OCI-LY1 (cell line): ENCODE results near the gene CCNJL.

ENCODE experiments used
- EZH2 ChIP-seq: fragments of 200-600 bp; sonication (generic), shearing (Covaris generic); IDR thresholded peaks from 2 replicates; pipeline ENCODE4 v1.8.0; 2017; ENCODE audit warnings: borderline replicate concordance, mixed run types, mild to moderate bottlenecking, antibody characterized with exemption, low read length, moderate library complexity, mixed read lengths
- TF ChIP-seq, protein P1 (sequence below): fragments of 200-600 bp; sonication (generic), shearing (Covaris generic); IDR thresholded peaks from 2 replicates; pipeline ENCODE4 v1.5.1; 2017; ENCODE audit warnings: mild to moderate bottlenecking, antibody characterized with exemption, low read length, moderate library complexity, mixed read lengths

DNA sequence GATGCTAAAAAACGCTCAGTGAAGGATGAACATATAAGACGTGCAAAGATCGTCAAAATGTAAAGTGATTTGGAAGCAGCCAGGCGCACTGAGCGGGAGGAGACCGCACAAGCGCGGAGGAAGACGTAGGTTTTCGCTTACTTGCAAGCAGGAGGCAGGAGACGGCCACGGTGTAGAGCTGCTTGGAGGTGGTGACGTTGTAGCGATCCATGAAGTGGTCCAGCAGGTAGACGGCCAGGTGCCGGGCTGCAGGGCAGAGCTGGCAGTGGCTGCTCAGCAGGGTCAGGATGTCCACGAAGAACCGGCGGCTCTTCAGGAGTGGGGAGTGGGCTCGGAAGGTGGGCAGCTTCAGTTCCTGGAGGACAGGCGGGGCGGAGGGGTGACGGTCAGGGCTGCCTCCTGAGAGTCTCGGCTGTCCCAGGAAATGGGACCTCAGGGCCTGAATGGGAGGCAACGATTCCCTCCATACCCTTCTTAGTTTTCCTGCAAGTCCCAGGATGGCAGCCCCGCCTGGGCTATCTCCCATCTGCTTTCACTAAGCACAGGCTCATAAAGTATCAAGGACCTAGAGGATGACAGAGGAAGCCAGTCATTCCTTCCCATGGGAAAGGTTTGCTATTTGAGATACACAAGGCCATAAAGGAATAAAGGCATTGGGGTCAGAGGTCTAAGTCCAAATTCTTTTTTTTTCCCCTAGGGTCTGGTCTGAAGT is 31.8 kb downstream of the CCNJL start:
- TF ChIP-seq, protein P1, sequence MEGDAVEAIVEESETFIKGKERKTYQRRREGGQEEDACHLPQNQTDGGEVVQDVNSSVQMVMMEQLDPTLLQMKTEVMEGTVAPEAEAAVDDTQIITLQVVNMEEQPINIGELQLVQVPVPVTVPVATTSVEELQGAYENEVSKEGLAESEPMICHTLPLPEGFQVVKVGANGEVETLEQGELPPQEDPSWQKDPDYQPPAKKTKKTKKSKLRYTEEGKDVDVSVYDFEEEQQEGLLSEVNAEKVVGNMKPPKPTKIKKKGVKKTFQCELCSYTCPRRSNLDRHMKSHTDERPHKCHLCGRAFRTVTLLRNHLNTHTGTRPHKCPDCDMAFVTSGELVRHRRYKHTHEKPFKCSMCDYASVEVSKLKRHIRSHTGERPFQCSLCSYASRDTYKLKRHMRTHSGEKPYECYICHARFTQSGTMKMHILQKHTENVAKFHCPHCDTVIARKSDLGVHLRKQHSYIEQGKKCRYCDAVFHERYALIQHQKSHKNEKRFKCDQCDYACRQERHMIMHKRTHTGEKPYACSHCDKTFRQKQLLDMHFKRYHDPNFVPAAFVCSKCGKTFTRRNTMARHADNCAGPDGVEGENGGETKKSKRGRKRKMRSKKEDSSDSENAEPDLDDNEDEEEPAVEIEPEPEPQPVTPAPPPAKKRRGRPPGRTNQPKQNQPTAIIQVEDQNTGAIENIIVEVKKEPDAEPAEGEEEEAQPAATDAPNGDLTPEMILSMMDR, result no peak
- TF ChIP-seq EZH2, result no peak
